Prostate gland (tissue), 2 donors: Measurements from ENCODE around the gene UNC50.

Experiments used
- POLR2A ChIP-seq: fragments of 450-650 bp; IDR thresholded peaks from one replicate; pipeline ENCODE4 v1.6.1; 2016; ENCODE audit warnings: antibody characterized with exemption, mild to moderate bottlenecking
- POLR2AphosphoS5 ChIP-seq: sonication (generic); formaldehyde crosslinking; IDR thresholded peaks from one replicate; pipeline ENCODE4 v1.6.1; 2017; ENCODE audit warnings: antibody characterized with exemption
- TF ChIP-seq, protein P1 (sequence below), 4 experiments: fragments of 200-600 bp in 2 of 4; fragments of 450-650 bp in 2 of 4; sonication (generic) in 2 of 4; IDR thresholded peaks; 1 replicate in 3 of 4; 2 replicates in 1 of 4; pipeline ENCODE4 v1.5.1; 2016 to 2019; ENCODE audit warnings: antibody characterized with exemption in 4 of 4, mild to moderate bottlenecking in 2 of 4, moderate library complexity in 2 of 4

DNA sequence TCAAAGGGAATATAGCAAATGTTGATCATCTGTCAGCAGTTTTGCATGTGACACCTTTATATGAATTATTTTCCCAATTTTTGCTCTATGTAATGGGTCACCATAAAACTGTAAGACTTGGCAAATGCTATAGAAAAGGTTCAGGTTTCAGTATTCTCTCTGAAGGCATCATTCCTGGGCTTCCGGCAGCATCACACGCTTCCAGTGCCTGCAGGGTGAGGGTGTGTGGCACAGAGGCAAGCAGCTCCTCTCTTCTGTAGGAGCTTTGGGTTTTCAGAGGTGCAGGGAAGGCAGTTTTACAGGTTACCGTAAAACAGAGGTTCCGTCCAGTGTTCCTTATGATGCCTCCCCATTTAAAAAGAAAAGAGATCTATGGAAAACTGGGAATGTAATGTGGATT is 18.9 kb upstream of the UNC50 start:
- TF ChIP-seq, protein P1, sequence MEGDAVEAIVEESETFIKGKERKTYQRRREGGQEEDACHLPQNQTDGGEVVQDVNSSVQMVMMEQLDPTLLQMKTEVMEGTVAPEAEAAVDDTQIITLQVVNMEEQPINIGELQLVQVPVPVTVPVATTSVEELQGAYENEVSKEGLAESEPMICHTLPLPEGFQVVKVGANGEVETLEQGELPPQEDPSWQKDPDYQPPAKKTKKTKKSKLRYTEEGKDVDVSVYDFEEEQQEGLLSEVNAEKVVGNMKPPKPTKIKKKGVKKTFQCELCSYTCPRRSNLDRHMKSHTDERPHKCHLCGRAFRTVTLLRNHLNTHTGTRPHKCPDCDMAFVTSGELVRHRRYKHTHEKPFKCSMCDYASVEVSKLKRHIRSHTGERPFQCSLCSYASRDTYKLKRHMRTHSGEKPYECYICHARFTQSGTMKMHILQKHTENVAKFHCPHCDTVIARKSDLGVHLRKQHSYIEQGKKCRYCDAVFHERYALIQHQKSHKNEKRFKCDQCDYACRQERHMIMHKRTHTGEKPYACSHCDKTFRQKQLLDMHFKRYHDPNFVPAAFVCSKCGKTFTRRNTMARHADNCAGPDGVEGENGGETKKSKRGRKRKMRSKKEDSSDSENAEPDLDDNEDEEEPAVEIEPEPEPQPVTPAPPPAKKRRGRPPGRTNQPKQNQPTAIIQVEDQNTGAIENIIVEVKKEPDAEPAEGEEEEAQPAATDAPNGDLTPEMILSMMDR (IDR thresholded peaks at IDR 0.05), result no peak
- TF ChIP-seq POLR2A, result no peak
- TF ChIP-seq POLR2AphosphoS5, result no peak
